ENCODE results near the gene KRTAP12-4.
"Not testable (repeated sequence)": the region's sequence is repeated elsewhere in the genome, so short reads cannot be mapped to it uniquely, and the experiment has no call there.

Gene KRTAP12-4

GRCh38 chr21:44610157-44610843 lies 44.2 kb downstream of the KRTAP12-4 start:
- DNase-seq (ENCODE audit: low spot score) = not testable (repeated sequence)

DNA sequence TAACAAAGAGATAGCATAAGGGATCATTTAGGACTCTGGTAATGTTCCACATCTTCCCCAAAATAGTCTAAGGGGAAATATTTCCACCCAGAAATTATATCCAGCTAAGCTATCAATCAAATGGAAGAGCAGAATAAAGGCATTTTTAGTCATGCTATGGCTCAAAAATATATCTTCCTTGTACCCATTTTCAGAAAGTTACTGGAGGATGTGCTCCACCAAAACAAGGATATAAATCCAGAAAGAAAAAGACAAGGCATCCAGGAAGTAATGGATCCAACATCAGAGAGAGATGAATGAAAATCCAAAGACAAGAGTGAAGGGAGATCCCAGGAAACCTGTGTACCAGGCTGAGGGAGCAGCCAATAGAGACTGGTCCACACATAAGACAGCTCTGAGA lies 45.3 kb downstream of the KRTAP12-4 start:
- DNase-seq (ENCODE audit: low spot score) = no peak

DNA sequence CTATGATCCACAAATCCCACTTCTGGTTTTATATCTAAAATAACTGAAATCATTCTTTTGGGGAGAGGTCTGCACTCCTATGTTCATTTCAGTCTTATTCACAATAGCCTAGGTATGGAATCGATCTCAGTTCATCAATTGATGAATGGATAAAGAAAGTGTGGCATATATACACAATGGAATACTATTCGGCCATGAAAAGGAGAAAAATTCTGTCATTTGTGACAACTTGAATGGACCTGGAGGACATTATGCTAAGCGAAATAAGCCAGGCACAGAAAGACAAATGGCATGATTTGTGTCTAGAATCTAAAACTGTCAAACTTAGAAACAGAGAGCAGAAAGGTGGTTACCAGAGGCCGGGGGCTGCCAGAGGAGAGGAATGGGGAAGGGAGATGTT lies 48.0 kb downstream of the KRTAP12-4 start:
- DNase-seq (ENCODE audit: low spot score) = no peak
